B cell (primary cell): Measurements from ENCODE around the gene TMEM119. TPM values are rescaled to one million over a fixed set of nuclear protein-coding genes. Genes with fewer than 3 reads are reported as not detected.

ENCODE experiments used
- ATAC-seq: fragments of 200-7000 bp; cut with Tn5 transposase; one replicate; pipeline ENCODE4 v1.10.0; 2021; ENCODE audit warnings: low read depth, mild to moderate bottlenecking, moderate number of reproducible peaks, moderate library complexity
- CTCF ChIA-PET: fragments of 350-600 bp; sonication (Branson Sonifier 250); formaldehyde crosslinking; loops from one replicate; lab custom pipeline; 2021; ENCODE audit warnings: antibody characterized with exemption, inconsistent platforms; lab: Charles Lee
- POLR2A ChIA-PET: fragments of 350-600 bp; sonication (Branson Sonifier 250); formaldehyde crosslinking; loops from one replicate; lab custom pipeline; 2021; ENCODE audit warnings: antibody characterized with exemption; lab: Charles Lee
- DNase-seq: peaks from one replicate; pipeline ENCODE4 v3.0.0; 2013
- H2AFZ ChIP-seq: 2 replicates; pipeline ENCODE4 v1.6.1; 2012; ENCODE audit warnings: mild to moderate bottlenecking, low read depth, low read length; ENCODE audit not compliant: insufficient read depth, poor library complexity, severe bottlenecking
- H3K27ac ChIP-seq, 2 donors: 1 replicate in 1 of 2; 2 replicates in 1 of 2; pipeline ENCODE4 v1.5.1; 2012 to 2013; ENCODE audit warnings: low read length in 2 of 2, mild to moderate bottlenecking in 2 of 2, moderate library complexity in 1 of 2
- H3K27me3 ChIP-seq, 4 experiments: fragments of 200-600 bp in 1 of 4; sonication (generic) in 1 of 4; replicated peaks in 1 of 4; 1 replicate in 2 of 4; 2 replicates in 2 of 4; pipeline versions ENCODE4 v1.6.1 to v1.7.0; 2013 to 2016; ENCODE audit warnings: low read length in 3 of 4, mild to moderate bottlenecking in 2 of 4, mixed read lengths in 1 of 4, moderate library complexity in 1 of 4; ENCODE audit not compliant: insufficient read depth in 4 of 4, control insufficient read depth in 3 of 4; ENCODE audit errors: control extremely low read depth in 1 of 4
- H3K36me3 ChIP-seq, 2 experiments: replicated peaks in 1 of 2; 1 replicate in 1 of 2; 2 replicates in 1 of 2; pipeline versions ENCODE4 v1.6.1 to v1.7.1; 2013; ENCODE audit warnings: low read length in 1 of 2; ENCODE audit not compliant: insufficient read depth in 2 of 2, control insufficient read depth in 1 of 2; ENCODE audit errors: control extremely low read depth in 1 of 2, extremely low read depth in 1 of 2
- H3K4me1 ChIP-seq, 2 donors: fragments of 200-600 bp in 1 of 2; sonication (generic) in 1 of 2; 1 replicate in 1 of 2; 2 replicates in 1 of 2; pipeline versions ENCODE4 v1.5.1 to v1.6.1; 2013 to 2017; ENCODE audit warnings: low read length in 2 of 2; ENCODE audit not compliant: control insufficient read depth in 2 of 2, insufficient read depth in 2 of 2
- H3K4me2 ChIP-seq: replicated peaks from 2 replicates; pipeline ENCODE3; 2012; ENCODE audit warnings: mild to moderate bottlenecking, low read depth, low read length; ENCODE audit not compliant: poor library complexity, severe bottlenecking
- H3K4me3 ChIP-seq, 5 experiments: fragments of 200-600 bp in 1 of 5; sonication (generic) in 1 of 5; 1 replicate in 3 of 5; 2 replicates in 2 of 5; pipeline versions ENCODE4 v1.5.1 to v1.7.0; 2011 to 2016; ENCODE audit warnings: low read length in 4 of 5, mild to moderate bottlenecking in 4 of 5, low read depth in 2 of 5, control low read depth in 1 of 5, moderate library complexity in 1 of 5; ENCODE audit not compliant: insufficient read depth in 1 of 5; ENCODE audit errors: control extremely low read depth in 1 of 5, extremely low read depth in 1 of 5
- H3K79me2 ChIP-seq: fragments of 200-600 bp; sonication (generic); one replicate; pipeline ENCODE4 v1.6.0; 2016; ENCODE audit warnings: low read length; ENCODE audit not compliant: control insufficient read depth, insufficient read depth
- H3K9ac ChIP-seq: fragments of 200-600 bp; sonication (generic); 2 replicates; pipeline ENCODE4 v1.6.1; 2017; ENCODE audit warnings: mild to moderate bottlenecking, low read length, moderate library complexity
- H3K9me3 ChIP-seq, 3 donors: one replicate each; pipeline versions ENCODE4 v1.6.1 to v1.7.1; 2013; ENCODE audit warnings: low read length in 2 of 3; ENCODE audit not compliant: control insufficient read depth in 2 of 3, insufficient read depth in 1 of 3; ENCODE audit errors: control extremely low read depth in 1 of 3
- H4K20me1 ChIP-seq: 2 replicates; pipeline ENCODE4 v1.6.0; 2012; ENCODE audit warnings: mild to moderate bottlenecking, low read length; ENCODE audit not compliant: insufficient read depth, control insufficient read depth, poor library complexity, severe bottlenecking
- H3K27ac Mint-ChIP-seq: one replicate; pipeline ENCODE4 v1.8.0; 2021; ENCODE audit warnings: mixed read lengths
- H3K27me3 Mint-ChIP-seq: one replicate; pipeline ENCODE4 v1.8.0; 2021; ENCODE audit warnings: mixed read lengths
- H3K4me1 Mint-ChIP-seq: one replicate; pipeline ENCODE4 v1.8.0; 2021; ENCODE audit warnings: mixed read lengths
- H3K4me3 Mint-ChIP-seq: one replicate; pipeline ENCODE4 v1.8.0; 2021; ENCODE audit warnings: mixed read lengths
- H3K9me3 Mint-ChIP-seq: one replicate; pipeline ENCODE4 v1.8.0; 2022; ENCODE audit warnings: mixed read lengths; ENCODE audit not compliant: insufficient read depth
- CTCF ChIP-seq: fragments of 200-600 bp; IDR thresholded peaks from one replicate; pipeline ENCODE4 v1.8.0; 2022; ENCODE audit warnings: antibody characterized with exemption, mild to moderate bottlenecking
- EZH2 ChIP-seq: IDR thresholded peaks from 2 replicates; pipeline ENCODE4 v1.6.1; 2012; ENCODE audit warnings: borderline replicate concordance, low read depth, mild to moderate bottlenecking, moderate library complexity, low read length; ENCODE audit not compliant: insufficient read depth, poor library complexity, severe bottlenecking
- WGBS: methylation state at CpG from one replicate; pipeline ENCODE4 v1.1.5; 2013; ENCODE audit warnings: missing lambda C conversion rate; ENCODE audit not compliant: insufficient coverage; 5-methylcytosine and 5-hydroxymethylcytosine counted together
- intact Hi-C: fragments of 100-400 bp; cut with micrococcal nuclease; formaldehyde crosslinking; loops from one replicate; pipeline ENCODE4 v1.10.0; 2022
- polyA plus RNA-seq: library from polyadenylated mRNA; depleted of rRNA; stranded (reverse); fragments of >200 nt; gene quantifications from 2 replicates; pipeline ENCODE4 v1.2.3, GENCODE V29; 2012
- total RNA-seq, 2 donors: library from RNA; stranded (reverse); fragments of 120-200 nt in 1 of 2; gene quantifications; 1 replicate in 1 of 2; 2 replicates in 1 of 2; pipeline versions ENCODE4 v1.2.3 to v1.2.4, GENCODE V29; 2013 to 2022

Gene TMEM119
- total and polyA plus RNA-seq, 2 donors (not counting 1 experiment from before 2014, with no cell fraction given), result 0.25 TPM; not detected in 1

DNA sequence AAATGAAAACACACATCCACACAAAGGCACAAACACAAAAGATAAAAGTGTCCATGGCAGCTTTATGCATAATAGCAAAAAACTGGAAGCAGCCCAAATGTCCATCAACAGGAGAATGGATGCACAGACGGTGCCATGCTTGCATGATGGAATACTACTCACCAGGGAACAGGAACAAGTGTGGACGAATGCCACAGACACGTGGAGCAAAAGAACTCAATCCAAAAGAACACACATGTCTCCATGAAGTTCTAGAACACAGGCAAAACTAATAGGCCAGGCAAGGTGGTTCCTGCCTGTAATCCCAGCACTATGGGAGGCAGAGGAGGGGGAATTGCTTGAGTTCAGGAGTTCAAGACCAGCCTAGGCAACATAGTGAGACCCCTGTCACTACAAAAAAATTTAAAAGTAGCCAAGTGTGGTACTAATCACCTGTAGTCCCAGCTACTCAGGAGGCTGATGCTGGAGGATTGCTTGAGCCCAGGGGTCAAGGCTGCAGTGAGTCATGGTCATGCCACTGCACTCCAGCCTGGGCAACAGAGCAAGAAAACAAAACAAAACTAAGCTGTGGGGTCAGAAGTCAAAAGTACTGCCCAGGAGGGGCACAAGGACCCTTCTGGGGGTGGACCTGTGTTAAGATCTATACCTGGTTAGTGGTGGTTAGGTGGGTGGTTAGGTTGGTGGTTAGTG lies 7.3 kb upstream of the TMEM119 start:
- H3K4me2 ChIP-seq, result no peak overlapping the region
- DNase-seq (no peak), ATAC-seq (no peak)
- ChIA-PET POLR2A (no interaction called here), CTCF (interaction anchor here (1.0 to 2.7 kb wide), 2 partner anchors 12 to 25 kb away, joined by 3 to 13 read pairs; no protein-coding TSS in a partner anchor)
- no CpG with 5 or more reads among the region's 3 CpGs for WGBS
- intact Hi-C loops, result no loop called here
- Mint-ChIP-seq H3K27me3 (peaks cover 5% of the 10 kb centered on the region), H3K4me1 (no peaks in the 10 kb centered on the region), H3K4me3 (no peak overlapping the region), H3K9me3 (no peaks in the 10 kb centered on the region), H3K27ac (no peak overlapping the region)
- peaks cover 0 to 4% of the 10 kb centered on the region in 2 donors for H3K4me1 ChIP-seq
- H3K79me2 ChIP-seq, result no peaks in the 10 kb centered on the region
- H3K4me3 ChIP-seq, result no peak overlapping the region
- H3K36me3 ChIP-seq, result no peaks in the 10 kb centered on the region
- H3K27ac ChIP-seq, result no peak overlapping the region
- H3K9me3 ChIP-seq, result peaks cover 0 to 4% (median 0%) of the 10 kb centered on the region in 3 donors
- no peak overlapping the region for H2AFZ ChIP-seq
- H3K27me3 ChIP-seq, result peaks cover 0 to 12% (median 2%) of the 10 kb centered on the region in 4 experiments
- no peak overlapping the region for H3K9ac ChIP-seq
- TF ChIP-seq CTCF (no peak), EZH2 (no peak)
- H4K20me1 ChIP-seq, result no peaks in the 10 kb centered on the region

DNA sequence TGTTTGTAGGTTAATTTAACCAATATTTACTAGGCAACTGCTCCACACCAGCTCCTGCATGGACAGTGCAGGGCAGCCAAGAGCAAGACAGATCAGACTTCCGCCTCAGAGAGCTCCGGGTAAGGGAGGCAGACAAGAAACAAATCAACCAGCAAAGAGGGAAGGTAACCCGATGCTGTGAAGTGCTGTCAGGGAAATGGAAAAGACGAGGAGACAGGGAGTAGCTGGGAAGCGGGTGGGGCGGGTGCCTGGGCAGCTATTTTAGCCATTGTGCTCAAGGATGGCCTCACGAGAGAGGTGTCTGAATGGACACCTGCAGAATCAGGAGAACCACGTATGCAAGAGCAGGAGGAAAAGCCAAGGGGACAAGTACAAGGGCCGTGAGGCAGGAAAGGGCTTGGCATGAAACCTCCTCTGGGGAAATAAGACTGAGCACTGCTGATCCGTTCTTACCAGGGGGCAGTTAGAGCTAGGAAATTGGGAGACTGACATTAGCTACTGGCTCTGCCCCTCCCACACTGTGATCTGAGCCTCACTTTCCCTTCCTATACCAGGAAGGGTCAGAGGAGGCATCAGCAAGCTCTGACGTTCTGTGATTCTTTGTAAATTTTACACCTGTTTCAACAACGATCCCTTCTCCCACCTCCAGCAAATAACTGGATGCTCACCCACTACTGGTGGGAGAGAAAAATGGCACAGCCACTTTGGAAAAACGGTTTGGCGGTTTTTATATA lies 6.5 kb upstream of the TMEM119 start:
- no peaks in the 10 kb centered on the region for H3K9me3 Mint-ChIP-seq
- no peaks in the 10 kb centered on the region for H3K79me2 ChIP-seq
- H3K27me3 ChIP-seq, result peaks cover 0 to 8% (median 1%) of the 10 kb centered on the region in 4 experiments
- POLR2A ChIA-PET, result no interaction called here
- no peaks in the 10 kb centered on the region for H3K36me3 ChIP-seq
- peaks cover 0 to under 1% (median 0%) of the 10 kb centered on the region in 3 donors for H3K9me3 ChIP-seq
- H3K4me1 Mint-ChIP-seq, result no peaks in the 10 kb centered on the region
- no peak overlapping the region for H2AFZ ChIP-seq
- intact Hi-C loops, result no loop called here
- ATAC-seq, result no peak
- H3K27me3 Mint-ChIP-seq, result peaks cover 4% of the 10 kb centered on the region
- H3K4me2 ChIP-seq, result no peak overlapping the region
- no peak for DNase-seq
- no peak overlapping the region for H3K4me3 ChIP-seq
- TF ChIP-seq EZH2 (no peak), CTCF (no peak)
- H3K4me1 ChIP-seq, result peaks cover 0 to under 1% of the 10 kb centered on the region in 2 donors
- H3K9ac ChIP-seq, result no peak overlapping the region
- H3K27ac ChIP-seq, result no peak overlapping the region
- WGBS, result 78% methylated on average over 14 of the region's 14 CpGs
- peak overlapping the region; percentile 29 for H3K27ac Mint-ChIP-seq
- H3K4me3 Mint-ChIP-seq, result no peak overlapping the region
- CTCF ChIA-PET, result interaction anchor here (1.0 to 2.7 kb wide), 2 partner anchors 13 to 24 kb away, joined by 3 to 13 read pairs; no protein-coding TSS in a partner anchor
- H4K20me1 ChIP-seq, result no peaks in the 10 kb centered on the region
